ENCODE data around the gene PSMD10. TPM values are rescaled to one million over a fixed set of nuclear protein-coding genes. Genes with fewer than 3 reads are reported as not detected.

PSMD10 gene
- total and polyA plus RNA-seq, 2 of the 8 experiments (the other 6 are each of a cell fraction or from before 2014, with no cell fraction given) = 49.9 to 79.9 TPM

DNA sequence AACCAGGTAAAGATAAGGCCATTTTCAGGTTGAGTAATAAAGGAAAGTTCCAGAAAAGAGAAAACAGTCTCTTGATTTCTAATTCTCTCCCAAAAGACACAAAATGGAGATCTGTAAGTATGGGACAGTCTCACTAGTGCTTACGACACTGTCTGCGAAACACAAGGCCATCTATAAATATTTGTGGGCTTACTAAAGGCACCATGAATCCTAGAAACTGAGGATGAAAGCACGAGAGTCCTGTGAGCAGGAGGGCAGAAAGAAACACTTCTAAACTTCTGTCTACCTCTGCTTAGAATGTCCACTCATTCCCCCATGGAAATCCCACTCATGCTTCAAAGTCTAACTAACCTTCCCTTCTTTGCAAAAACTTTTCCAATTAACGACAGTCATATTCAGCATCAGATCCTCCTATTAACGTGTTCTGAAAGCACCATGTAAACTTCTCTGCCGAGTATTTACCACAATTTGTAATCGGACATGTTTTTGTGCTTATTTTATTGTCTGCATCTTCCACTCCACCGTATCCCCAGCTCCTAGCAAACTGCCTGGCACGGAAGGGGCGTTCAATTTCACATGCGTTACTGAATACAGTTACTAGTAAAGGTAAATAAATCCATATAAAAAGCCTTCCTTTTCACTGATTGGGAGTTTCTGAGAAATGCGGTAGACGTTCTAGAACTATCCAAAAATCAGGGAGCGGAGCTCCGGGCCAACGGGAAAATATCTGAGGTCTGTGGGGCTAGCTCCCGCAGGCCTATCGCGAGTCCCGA is 665 bp downstream of the PSMD10 start:
- no peak overlapping the region for H4K5ac ChIP-seq (ENCODE audit: insufficient read length, low read depth, low read length)
- 9% methylated on average over 16 of the region's 20 CpGs; no CpG with 5 or more reads in 1 of the 2 experiments for WGBS, 2 experiments (ENCODE audit: extremely low coverage in 1 of 2, insufficient coverage in 1 of 2, insufficient read length in 1 of 2, insufficient replicate concordance in 2 of 2, low coverage in 1 of 2, low lambda C conversion rate in 2 of 2, missing lambda C conversion rate in 1 of 2)
- H3K23ac ChIP-seq (ENCODE audit: insufficient read length) = no peak overlapping the region
- no peak overlapping the region for H2BK12ac ChIP-seq (ENCODE audit: low read depth, low read length)
- FAIRE-seq (no peak), DNase-seq (ENCODE audit: low read depth in 1 of 2, low spot score in 2 of 2) (no peak)
- CTCF ChIA-PET (ENCODE audit: partially characterized antibody) = interaction anchor here (1.5 to 2.1 kb wide), 2 partner anchors 20 to 265 kb away, joined by 4 to 5 read pairs; partner anchors contain the start of gene MID2
- POLR2A ChIA-PET (ENCODE audit: partially characterized antibody) = interaction anchor here (0.6 to 0.9 kb wide), 2 partner anchors 31 to 347 kb away, joined by 3 to 4 read pairs; partner anchors contain the start of gene COL4A6
- no peak overlapping the region for H2AK5ac ChIP-seq (ENCODE audit: low read depth, low read length)
- H4K8ac ChIP-seq (ENCODE audit: extremely low read depth, insufficient read depth, low read length) = no peak overlapping the region
- no peak overlapping the region for H2BK15ac ChIP-seq (ENCODE audit: low read length)
- H4K91ac ChIP-seq (replicated peaks; ENCODE audit: insufficient read length, low read length) = no peak overlapping the region
- H3K36me3 ChIP-seq (ENCODE audit: control insufficient read depth in 2 of 4, insufficient read depth in 4 of 4, low read length in 3 of 4) = peaks cover 4 to 9% (median 6%) of the 10 kb centered on the region in 4 experiments; a peak in 6 of 8 replicates
- no peak overlapping the region for H2BK20ac ChIP-seq (ENCODE audit: low read length)
- H4K20me1 ChIP-seq (replicated peaks in 1 of 2; ENCODE audit: control insufficient read depth in 1 of 2, insufficient read depth in 2 of 2, low read length in 2 of 2) = no peaks in the 10 kb centered on the region
- peak overlapping the region; percentile 64 to 84 for H3K4me2 ChIP-seq (ENCODE audit: insufficient read depth in 1 of 2, low read depth in 2 of 2, low read length in 2 of 2)
- H2BK120ac ChIP-seq (replicated peaks; ENCODE audit: low read depth, low read length) = no peak overlapping the region
- H3K18ac ChIP-seq (ENCODE audit: extremely low read depth, low read length) = no peak overlapping the region
- no peaks in the 10 kb centered on the region for H3K27me3 ChIP-seq (replicated peaks in 1 of 4; ENCODE audit: control insufficient read depth in 3 of 4, extremely low read depth in 1 of 4, insufficient read depth in 3 of 4, low read length in 3 of 4)
- 0 out of 2 replicates have a peak overlapping the region, but pooled peaks have one; percentile 69 for H3K27ac ChIP-seq (ENCODE audit: low read depth, low read length)
- peak overlapping the region; percentile 71 to 89 (median 80) for H3K9ac ChIP-seq (replicated peaks in 1 of 4; ENCODE audit: extremely low read depth in 1 of 4, low read depth in 3 of 4, low read length in 3 of 4)
- H3K23me2 ChIP-seq (ENCODE audit: low read depth, low read length) = peaks cover 4% of the 10 kb centered on the region; the same call in 1 of the 2 replicates
- H3K79me2 ChIP-seq (ENCODE audit: control insufficient read depth in 1 of 2, insufficient read depth in 2 of 2, low read length in 2 of 2) = peaks cover 0 to 9% of the 10 kb centered on the region in 2 experiments; a peak in 2 of 4 replicates
- H3K4ac ChIP-seq (replicated peaks; ENCODE audit: insufficient read length, low read depth, low read length) = no peak overlapping the region
- H3K14ac ChIP-seq (ENCODE audit: insufficient read length) = no peak overlapping the region
- H3K4me3 ChIP-seq (ENCODE audit: extremely low read depth in 1 of 4, insufficient read depth in 2 of 4, low read depth in 3 of 4, low read length in 4 of 4) = peak overlapping the region; percentile 74 to 92 (median 76)
- H2BK5ac ChIP-seq (ENCODE audit: low read depth, low read length) = no peak overlapping the region; the same call in 1 of the 2 replicates
- H3K79me1 ChIP-seq (ENCODE audit: low read depth, low read length) = no peaks in the 10 kb centered on the region
- H3K4me1 ChIP-seq (replicated peaks in 1 of 4; ENCODE audit: control insufficient read depth in 3 of 4, insufficient read depth in 4 of 4, low read length in 3 of 4) = no peaks in the 10 kb centered on the region
- no peak overlapping the region for H3K56ac ChIP-seq (replicated peaks; ENCODE audit: insufficient read length, low read depth, low read length)
- H2AFZ ChIP-seq (ENCODE audit: low read length) = 0 out of 2 replicates have a peak overlapping the region, but pooled peaks have one; percentile 11
- no peak for TF ChIP-seq YY1 (IDR thresholded peaks at IDR 0.05; ENCODE audit: low read depth, low read length)
- no peak for TF ChIP-seq KDM1A (IDR thresholded peaks at IDR 0.05; ENCODE audit: borderline replicate concordance, low read length)
- peak; percentile 57; the same call in 1 of the 2 replicates for TF ChIP-seq BRCA1 (IDR thresholded peaks at IDR 0.05; ENCODE audit: low read depth, low read length)
- TF ChIP-seq CHD2 (IDR thresholded peaks at IDR 0.05; ENCODE audit: low read length) = peak; percentile 81
- TF ChIP-seq HDAC6 (IDR thresholded peaks at IDR 0.05; ENCODE audit: low read depth, low read length) = no peak
- no peaks in the 10 kb centered on the region for H3K9me3 ChIP-seq (ENCODE audit: insufficient read depth in 2 of 2, low read depth in 1 of 2, low read length in 1 of 2)
